ENCODE results near the gene GYPB. TPM values are rescaled to one million over a fixed set of nuclear protein-coding genes. Genes with fewer than 3 reads are reported as not detected.
"Not testable (repeated sequence)": the region's sequence is repeated elsewhere in the genome, so short reads cannot be mapped to it uniquely, and the experiment has no call there.

GYPB gene
- 5.3 TPM for total RNA-seq
- 1 to 10 TPM; 1.2 to 5.6 (median 2.7) TPM for polyA plus RNA-seq (ENCODE audit: insufficient read depth in 1 of 8, insufficient read length in 8 of 8, low replicate concordance in 1 of 8)
- long read RNA-seq, donor 1, result 0 reads
- long read RNA-seq, donor 2, result 0 reads
- long read RNA-seq, donor 3, result 0 reads
- long read RNA-seq, donor 4, partial matches to known transcripts, result 0 of 4 reads
- long read RNA-seq, donor 4, other reads (novel, unspliced or antisense), result 0 of 4 reads
- long read RNA-seq, donor 5, result 0 reads
- long read RNA-seq, donor 6, partial matches to known transcripts, result 0 of 3 reads
- long read RNA-seq, donor 6, other reads (novel, unspliced or antisense), result 0 of 3 reads
- long read RNA-seq, donor 7, partial matches to known transcripts, result 0 of 6 reads
- long read RNA-seq, donor 7, other reads (novel, unspliced or antisense), result 0 of 6 reads
- long read RNA-seq, donor 8, partial matches to known transcripts, result 0 of 1 reads
- long read RNA-seq, donor 8, other reads (novel, unspliced or antisense), result 0 of 1 reads
- long read RNA-seq, donor 9, partial matches to known transcripts, result 0 of 4 reads
- long read RNA-seq, donor 9, other reads (novel, unspliced or antisense), result 0 of 4 reads
- long read RNA-seq, donor 10, partial matches to known transcripts, result 0 of 8 reads
- long read RNA-seq, donor 10, other reads (novel, unspliced or antisense), result 0 of 8 reads
- long read RNA-seq, donor 11, partial matches to known transcripts, result 0 of 2 reads
- long read RNA-seq, donor 11, other reads (novel, unspliced or antisense), result 0 of 2 reads

- WGBS (ENCODE audit: insufficient coverage), result 83% methylated on average over 1 of the region's 3 CpGs
- DNase-seq; H3K4me3 ChIP-seq (ENCODE audit: low read length); H3K36me3 ChIP-seq (ENCODE audit: control insufficient read depth, insufficient read depth, low read length); H3K4me1 ChIP-seq (ENCODE audit: control insufficient read depth, insufficient read depth, low read length); H3K27ac ChIP-seq (ENCODE audit: low read length); H3K9me3 ChIP-seq (replicated peaks; ENCODE audit: control insufficient read depth, low read depth, low read length); H3K27me3 ChIP-seq (ENCODE audit: control insufficient read depth, insufficient read depth, low read length): not testable (repeated sequence)
Measured at GRCh38 chr4:144019277-144019676, at the start of gene GYPB. Gene GYPB (minus strand): TSS chr4:144019380. CDS start chr4:144019287, 93 bp downstream.

- not testable (repeated sequence) for H3K4me1 ChIP-seq (ENCODE audit: control insufficient read depth, insufficient read depth, low read length); H3K27ac ChIP-seq (ENCODE audit: low read length); H3K36me3 ChIP-seq (ENCODE audit: control insufficient read depth, insufficient read depth, low read length); H3K9me3 ChIP-seq (replicated peaks; ENCODE audit: control insufficient read depth, low read depth, low read length); DNase-seq; H3K4me3 ChIP-seq (ENCODE audit: low read length); H3K27me3 ChIP-seq (ENCODE audit: control insufficient read depth, insufficient read depth, low read length)
Measured at GRCh38 chr4:144061556-144061955, 42.4 kb upstream of the GYPB start.

GRCh38 chr4:144060234-144060859 lies 41.2 kb upstream of the GYPB start:
- H3K4me3 ChIP-seq (ENCODE audit: low read length); H3K36me3 ChIP-seq (ENCODE audit: control insufficient read depth, insufficient read depth, low read length); H3K4me1 ChIP-seq (ENCODE audit: control insufficient read depth, insufficient read depth, low read length); H3K27ac ChIP-seq (ENCODE audit: low read length); H3K9me3 ChIP-seq (replicated peaks; ENCODE audit: control insufficient read depth, low read depth, low read length); DNase-seq; H3K27me3 ChIP-seq (ENCODE audit: control insufficient read depth, insufficient read depth, low read length): not testable (repeated sequence)
- WGBS (ENCODE audit: insufficient coverage), result 89% methylated on average over 1 of the region's 3 CpGs

GRCh38 chr4:144056800-144057199 lies 37.6 kb upstream of the GYPB start:
- no peak for DNase-seq
- no peaks in the 10 kb centered on the region for H3K9me3 ChIP-seq (replicated peaks; ENCODE audit: control insufficient read depth, low read depth, low read length)
- no peak overlapping the region for H3K27ac ChIP-seq (ENCODE audit: low read length)
- no peak overlapping the region for H3K4me3 ChIP-seq (ENCODE audit: low read length)
- 91% methylated on average over 4 of the region's 4 CpGs for WGBS (ENCODE audit: insufficient coverage)
- H3K36me3 ChIP-seq (ENCODE audit: control insufficient read depth, insufficient read depth, low read length), result no peaks in the 10 kb centered on the region
- H3K4me1 ChIP-seq (ENCODE audit: control insufficient read depth, insufficient read depth, low read length), result no peaks in the 10 kb centered on the region
- H3K27me3 ChIP-seq (ENCODE audit: control insufficient read depth, insufficient read depth, low read length), result no peaks in the 10 kb centered on the region

GRCh38 chr4:144055336-144055735 lies 36.2 kb upstream of the GYPB start:
- DNase-seq; H3K4me3 ChIP-seq (ENCODE audit: low read length); H3K27me3 ChIP-seq (ENCODE audit: control insufficient read depth, insufficient read depth, low read length); H3K4me1 ChIP-seq (ENCODE audit: control insufficient read depth, insufficient read depth, low read length); H3K36me3 ChIP-seq (ENCODE audit: control insufficient read depth, insufficient read depth, low read length); H3K9me3 ChIP-seq (replicated peaks; ENCODE audit: control insufficient read depth, low read depth, low read length); H3K27ac ChIP-seq (ENCODE audit: low read length): not testable (repeated sequence)
- no CpG with 5 or more reads among the region's 3 CpGs for WGBS (ENCODE audit: insufficient coverage)

- not testable (repeated sequence) for H3K4me3 ChIP-seq (ENCODE audit: low read length); H3K4me1 ChIP-seq (ENCODE audit: control insufficient read depth, insufficient read depth, low read length); DNase-seq; H3K36me3 ChIP-seq (ENCODE audit: control insufficient read depth, insufficient read depth, low read length); H3K27me3 ChIP-seq (ENCODE audit: control insufficient read depth, insufficient read depth, low read length); H3K27ac ChIP-seq (ENCODE audit: low read length); H3K9me3 ChIP-seq (replicated peaks; ENCODE audit: control insufficient read depth, low read depth, low read length)
- WGBS (ENCODE audit: insufficient coverage), result no CpG with 5 or more reads among the region's 1 CpG
Measured at GRCh38 chr4:144051494-144051893, 32.3 kb upstream of the GYPB start.

GRCh38 chr4:144050631-144051030 lies 31.5 kb upstream of the GYPB start:
- not testable (repeated sequence) for DNase-seq; H3K27me3 ChIP-seq (ENCODE audit: control insufficient read depth, insufficient read depth, low read length); H3K9me3 ChIP-seq (replicated peaks; ENCODE audit: control insufficient read depth, low read depth, low read length); H3K4me1 ChIP-seq (ENCODE audit: control insufficient read depth, insufficient read depth, low read length); H3K36me3 ChIP-seq (ENCODE audit: control insufficient read depth, insufficient read depth, low read length); H3K4me3 ChIP-seq (ENCODE audit: low read length); H3K27ac ChIP-seq (ENCODE audit: low read length)
- WGBS (ENCODE audit: insufficient coverage), result no CpG with 5 or more reads among the region's 2 CpGs

GRCh38 chr4:144049495-144050424 lies 30.6 kb upstream of the GYPB start:
- H3K4me1 ChIP-seq (ENCODE audit: control insufficient read depth, insufficient read depth, low read length); H3K9me3 ChIP-seq (replicated peaks; ENCODE audit: control insufficient read depth, low read depth, low read length); H3K27me3 ChIP-seq (ENCODE audit: control insufficient read depth, insufficient read depth, low read length); H3K36me3 ChIP-seq (ENCODE audit: control insufficient read depth, insufficient read depth, low read length); H3K4me3 ChIP-seq (ENCODE audit: low read length); H3K27ac ChIP-seq (ENCODE audit: low read length); DNase-seq: not testable (repeated sequence)
- WGBS (ENCODE audit: insufficient coverage), result no CpG with 5 or more reads among the region's 6 CpGs

GRCh38 chr4:144044936-144045335 lies 25.8 kb upstream of the GYPB start:
- H3K4me3 ChIP-seq (ENCODE audit: low read length); H3K36me3 ChIP-seq (ENCODE audit: control insufficient read depth, insufficient read depth, low read length); DNase-seq; H3K27me3 ChIP-seq (ENCODE audit: control insufficient read depth, insufficient read depth, low read length); H3K4me1 ChIP-seq (ENCODE audit: control insufficient read depth, insufficient read depth, low read length); H3K9me3 ChIP-seq (replicated peaks; ENCODE audit: control insufficient read depth, low read depth, low read length); H3K27ac ChIP-seq (ENCODE audit: low read length): not testable (repeated sequence)
